ENCODE results near the gene EFCAB8.
"Not testable (repeated sequence)": the region's sequence is repeated elsewhere in the genome, so short reads cannot be mapped to it uniquely, and the experiment has no call there.

Gene EFCAB8

GRCh38 chr20:32893263-32894025 is 34.7 kb downstream of the EFCAB8 start:
- Histone ChIP-seq H3K4me3 (ENCODE audit: low read length) (no peak overlapping the region), H3K27me3 (ENCODE audit: control insufficient read depth, insufficient read depth, low read length) (no peaks in the 10 kb centered on the region), H3K9me3 (ENCODE audit: control insufficient read depth, low read length) (no peaks in the 10 kb centered on the region), H3K36me3 (ENCODE audit: control insufficient read depth, insufficient read depth, low read length) (no peaks in the 10 kb centered on the region), H3K4me1 (ENCODE audit: control insufficient read depth, insufficient read depth, low read length) (no peaks in the 10 kb centered on the region), H3K9ac (ENCODE audit: low read length) (no peak overlapping the region)

GRCh38 chr20:32894026-32894483 is 35.3 kb downstream of the EFCAB8 start:
- no peak overlapping the region for H3K4me3 ChIP-seq (ENCODE audit: low read length)
- no peaks in the 10 kb centered on the region for H3K9me3 ChIP-seq (ENCODE audit: control insufficient read depth, low read length)
- H3K36me3 ChIP-seq (ENCODE audit: control insufficient read depth, insufficient read depth, low read length), result no peaks in the 10 kb centered on the region
- no peaks in the 10 kb centered on the region for H3K4me1 ChIP-seq (ENCODE audit: control insufficient read depth, insufficient read depth, low read length)
- no peaks in the 10 kb centered on the region for H3K27me3 ChIP-seq (ENCODE audit: control insufficient read depth, insufficient read depth, low read length)
- H3K9ac ChIP-seq (ENCODE audit: low read length), result no peak overlapping the region

- Histone ChIP-seq H3K36me3 (ENCODE audit: control insufficient read depth, insufficient read depth, low read length) (no peaks in the 10 kb centered on the region), H3K4me3 (ENCODE audit: low read length) (no peak overlapping the region), H3K4me1 (ENCODE audit: control insufficient read depth, insufficient read depth, low read length) (no peaks in the 10 kb centered on the region), H3K27me3 (ENCODE audit: control insufficient read depth, insufficient read depth, low read length) (no peaks in the 10 kb centered on the region), H3K9ac (ENCODE audit: low read length) (no peak overlapping the region), H3K9me3 (ENCODE audit: control insufficient read depth, low read length) (no peaks in the 10 kb centered on the region)
These were observed 36.1 kb downstream of the EFCAB8 start for GRCh38 chr20:32894711-32895355.

GRCh38 chr20:32896521-32897280 is 38.0 kb downstream of the EFCAB8 start:
- H3K4me1 ChIP-seq (ENCODE audit: control insufficient read depth, insufficient read depth, low read length), result no peaks in the 10 kb centered on the region
- no peaks in the 10 kb centered on the region for H3K9me3 ChIP-seq (ENCODE audit: control insufficient read depth, low read length)
- H3K27me3 ChIP-seq (ENCODE audit: control insufficient read depth, insufficient read depth, low read length), result no peaks in the 10 kb centered on the region
- no peaks in the 10 kb centered on the region for H3K36me3 ChIP-seq (ENCODE audit: control insufficient read depth, insufficient read depth, low read length)
- H3K4me3 ChIP-seq (ENCODE audit: low read length), result no peak overlapping the region
- H3K9ac ChIP-seq (ENCODE audit: low read length), result no peak overlapping the region

GRCh38 chr20:32898729-32899128 is 40.0 kb downstream of the EFCAB8 start:
- Histone ChIP-seq H3K9ac (ENCODE audit: low read length) (no peak overlapping the region), H3K36me3 (ENCODE audit: control insufficient read depth, insufficient read depth, low read length) (no peaks in the 10 kb centered on the region), H3K4me1 (ENCODE audit: control insufficient read depth, insufficient read depth, low read length) (no peaks in the 10 kb centered on the region), H3K4me3 (ENCODE audit: low read length) (no peak overlapping the region), H3K9me3 (ENCODE audit: control insufficient read depth, low read length) (no peaks in the 10 kb centered on the region), H3K27me3 (ENCODE audit: control insufficient read depth, insufficient read depth, low read length) (no peaks in the 10 kb centered on the region)

GRCh38 chr20:32902456-32903420 is 44.0 kb downstream of the EFCAB8 start:
- no peaks in the 10 kb centered on the region for H3K36me3 ChIP-seq (ENCODE audit: control insufficient read depth, insufficient read depth, low read length)
- no peaks in the 10 kb centered on the region for H3K4me1 ChIP-seq (ENCODE audit: control insufficient read depth, insufficient read depth, low read length)
- H3K4me3 ChIP-seq (ENCODE audit: low read length), result no peak overlapping the region
- no peaks in the 10 kb centered on the region for H3K9me3 ChIP-seq (ENCODE audit: control insufficient read depth, low read length)
- no peak overlapping the region for H3K9ac ChIP-seq (ENCODE audit: low read length)
- H3K27me3 ChIP-seq (ENCODE audit: control insufficient read depth, insufficient read depth, low read length), result no peaks in the 10 kb centered on the region

- Histone ChIP-seq H3K4me3 (ENCODE audit: low read length) (no peak overlapping the region), H3K4me1 (ENCODE audit: control insufficient read depth, insufficient read depth, low read length) (no peaks in the 10 kb centered on the region), H3K9me3 (ENCODE audit: control insufficient read depth, low read length) (no peaks in the 10 kb centered on the region), H3K27me3 (ENCODE audit: control insufficient read depth, insufficient read depth, low read length) (no peaks in the 10 kb centered on the region), H3K36me3 (ENCODE audit: control insufficient read depth, insufficient read depth, low read length) (no peaks in the 10 kb centered on the region), H3K9ac (ENCODE audit: low read length) (no peak overlapping the region)
These were observed 45.0 kb downstream of the EFCAB8 start for GRCh38 chr20:32903666-32904175.

- not testable (repeated sequence) for H3K9me3 ChIP-seq (ENCODE audit: control insufficient read depth, low read length); H3K27me3 ChIP-seq (ENCODE audit: control insufficient read depth, insufficient read depth, low read length); H3K4me1 ChIP-seq (ENCODE audit: control insufficient read depth, insufficient read depth, low read length)
These were observed 46.0 kb downstream of the EFCAB8 start for GRCh38 chr20:32904678-32905077.

GRCh38 chr20:32906200-32906599 is 47.5 kb downstream of the EFCAB8 start:
- no peak overlapping the region for H3K4me3 ChIP-seq (ENCODE audit: low read length)
- H3K36me3 ChIP-seq (ENCODE audit: control insufficient read depth, insufficient read depth, low read length), result no peaks in the 10 kb centered on the region
- no peaks in the 10 kb centered on the region for H3K4me1 ChIP-seq (ENCODE audit: control insufficient read depth, insufficient read depth, low read length)
- no peaks in the 10 kb centered on the region for H3K9me3 ChIP-seq (ENCODE audit: control insufficient read depth, low read length)
- H3K9ac ChIP-seq (ENCODE audit: low read length), result no peak overlapping the region
- no peaks in the 10 kb centered on the region for H3K27me3 ChIP-seq (ENCODE audit: control insufficient read depth, insufficient read depth, low read length)

More at GRCh38 chr20:32904678-32905077, 46.0 kb downstream of the EFCAB8 start:
- H3K4me3 ChIP-seq (ENCODE audit: low read length); H3K36me3 ChIP-seq (ENCODE audit: control insufficient read depth, insufficient read depth, low read length); H3K9ac ChIP-seq (ENCODE audit: low read length): not testable (repeated sequence)

- H3K9ac ChIP-seq (ENCODE audit: low read length), result no peak overlapping the region
- no peaks in the 10 kb centered on the region for H3K4me1 ChIP-seq (ENCODE audit: control insufficient read depth, insufficient read depth, low read length)
- H3K27me3 ChIP-seq (ENCODE audit: control insufficient read depth, insufficient read depth, low read length), result no peaks in the 10 kb centered on the region
- no peaks in the 10 kb centered on the region for H3K36me3 ChIP-seq (ENCODE audit: control insufficient read depth, insufficient read depth, low read length)
- H3K9me3 ChIP-seq (ENCODE audit: control insufficient read depth, low read length), result no peaks in the 10 kb centered on the region
- no peak overlapping the region for H3K4me3 ChIP-seq (ENCODE audit: low read length)
These were observed 48.3 kb downstream of the EFCAB8 start for GRCh38 chr20:32906871-32907495.

- Histone ChIP-seq H3K4me3 (ENCODE audit: low read length) (no peak overlapping the region), H3K9me3 (ENCODE audit: control insufficient read depth, low read length) (no peaks in the 10 kb centered on the region), H3K9ac (ENCODE audit: low read length) (no peak overlapping the region), H3K4me1 (ENCODE audit: control insufficient read depth, insufficient read depth, low read length) (no peaks in the 10 kb centered on the region), H3K36me3 (ENCODE audit: control insufficient read depth, insufficient read depth, low read length) (no peaks in the 10 kb centered on the region), H3K27me3 (ENCODE audit: control insufficient read depth, insufficient read depth, low read length) (no peaks in the 10 kb centered on the region)
These were observed 49.2 kb downstream of the EFCAB8 start for GRCh38 chr20:32907886-32908285.
